PC-9 (cell line): ENCODE results near the gene MRPL27. TPM values are rescaled to one million over a fixed set of nuclear protein-coding genes. Genes with fewer than 3 reads are reported as not detected.

Source experiments
- Bru-seq: library from RNA; stranded (reverse); fragments of 400-500 nt; gene quantifications from one replicate; lab custom pipeline; 2021; lab: Mats Ljungman, UMichigan
- BruChase-seq, 2 experiments: library from RNA; stranded (reverse); fragments of 400-500 nt; gene quantifications; one replicate each; lab custom pipeline; 2021; lab: Mats Ljungman, UMichigan
- BruUV-seq: library from RNA; stranded (reverse); fragments of 400-500 nt; replicated peaks from 2 replicates; lab custom pipeline; 2021; lab: Mats Ljungman, UMichigan
- CTCF ChIA-PET: fragments of 300-600 bp; sonication (Branson Sonifier 250); formaldehyde crosslinking; loops from one replicate; lab custom pipeline; 2022; ENCODE audit warnings: antibody characterized with exemption; lab: Charles Lee
- POLR2A ChIA-PET: fragments of 300-600 bp; sonication (Branson Sonifier 250); formaldehyde crosslinking; loops from one replicate; lab custom pipeline; 2022; ENCODE audit warnings: antibody characterized with exemption; ENCODE audit not compliant: unreplicated experiment; lab: Charles Lee
- DNase-seq, 2 experiments: peaks; one replicate each; pipeline versions ENCODE4 v3.0.0 to v3.0.0-alpha.2; 2015 to 2022; ENCODE audit warnings: mixed read lengths in 1 of 2
- H2AFZ ChIP-seq: fragments of 200-600 bp; sonication (generic); 2 replicates; pipeline ENCODE4 v1.8.1; 2017; ENCODE audit warnings: antibody characterized with exemption
- H3F3A ChIP-seq: fragments of 200-600 bp; sonication (generic); 2 replicates; pipeline ENCODE4 v1.8.1; 2017; ENCODE audit warnings: antibody characterized with exemption, mild to moderate bottlenecking, low read depth; ENCODE audit not compliant: insufficient read depth
- H3K27ac ChIP-seq: fragments of 200-600 bp; sonication (generic); 2 replicates; pipeline ENCODE4 v1.6.1; 2016; ENCODE audit warnings: mixed run types
- H3K27me3 ChIP-seq: fragments of 200-600 bp; sonication (generic); 2 replicates; pipeline ENCODE4 v1.6.1; 2016; ENCODE audit warnings: low read depth, mixed run types; ENCODE audit not compliant: insufficient read depth
- H3K36me3 ChIP-seq: fragments of 200-600 bp; sonication (generic); 2 replicates; pipeline ENCODE4 v1.6.1; 2016; ENCODE audit warnings: low read depth, mixed run types
- H3K4me1 ChIP-seq: fragments of 200-600 bp; sonication (generic); replicated peaks from 2 replicates; pipeline ENCODE4 v1.6.1; 2016; ENCODE audit warnings: mixed run types; ENCODE audit not compliant: insufficient read depth
- H3K4me2 ChIP-seq: fragments of 200-600 bp; sonication (generic); 2 replicates; pipeline ENCODE4 v1.6.1; 2017; ENCODE audit warnings: mixed run types
- H3K4me3 ChIP-seq: fragments of 200-600 bp; sonication (generic); 2 replicates; pipeline ENCODE4 v1.6.1; 2016; ENCODE audit warnings: mixed run types
- H3K79me2 ChIP-seq: fragments of 200-600 bp; sonication (generic); 2 replicates; pipeline ENCODE4 v1.6.1; 2017; ENCODE audit warnings: low read depth, mixed run types
- H3K9me2 ChIP-seq: fragments of 200-600 bp; sonication (generic); 2 replicates; pipeline ENCODE4 v1.8.1; 2017; ENCODE audit warnings: mild to moderate bottlenecking; ENCODE audit not compliant: insufficient read depth
- H3K9me3 ChIP-seq: fragments of 200-600 bp; sonication (generic); 2 replicates; pipeline ENCODE4 v1.8.1; 2016; ENCODE audit warnings: low read depth; ENCODE audit not compliant: insufficient read depth
- H4K20me1 ChIP-seq: fragments of 200-600 bp; sonication (generic); 2 replicates; pipeline ENCODE4 v1.8.1; 2017; ENCODE audit not compliant: insufficient read depth
- CTCF ChIP-seq: fragments of 200-600 bp; sonication (generic); conservative IDR thresholded peaks from 2 replicates; pipeline ENCODE4 v1.6.1; 2017; ENCODE audit warnings: mixed run types, antibody characterized with exemption, mild to moderate bottlenecking, moderate library complexity
- EZH2 ChIP-seq: fragments of 200-600 bp; sonication (generic); IDR thresholded peaks from 2 replicates; pipeline ENCODE4 v1.8.0; 2017; ENCODE audit warnings: antibody characterized with exemption, low read depth
- intact Hi-C: fragments of 100-400 bp; cut with micrococcal nuclease; formaldehyde crosslinking; loops from one replicate; pipeline ENCODE4 v1.10.0; 2022; ENCODE audit not compliant: unreplicated experiment
- long read RNA-seq: library from polyadenylated mRNA; stranded (forward); transcript quantifications from one replicate; pipeline ENCODE4 v2.0.0, GENCODE V29; 2022
- total RNA-seq: library from RNA; stranded (reverse); gene quantifications from 2 replicates; pipeline ENCODE4 v1.2.3, GENCODE V29; 2021

Gene MRPL27
- total RNA-seq, result 42.6 and 48.3 TPM in 2 replicates
- Bru-seq, nascent RNA, result percentile 86 among the genes with signal in this experiment
- percentile 80 among the genes with signal in this experiment for BruChase-seq, experiment 1, labeled RNA remaining after a 2-hour chase
- BruChase-seq, experiment 2, labeled RNA remaining after a 6-hour chase, result percentile 85 among the genes with signal in this experiment
- long read RNA-seq, transcript MRPL27-202 (3 exons, 2,441 nt), result minor isoform, 7 of 126 reads
- long read RNA-seq, transcript MRPL27-201 (4 exons, 716 nt), result major isoform, 113 of 126 reads
- long read RNA-seq, partial matches to known transcripts, result 0 of 126 reads
- long read RNA-seq, other reads (novel, unspliced or antisense), result 5 of 126 reads

- ChIA-PET POLR2A (no interaction called here), CTCF (no interaction called here)
- Histone ChIP-seq H3K27me3 (no peaks in the 10 kb centered on the region), H4K20me1 (peaks cover 6% of the 10 kb centered on the region; the same call in 1 of the 2 replicates), H3K4me2 (peak within 1 kb of the TSS; percentile 84), H3K79me2 (peaks cover 34% of the 10 kb centered on the region), H3K9me3 (no peaks in the 10 kb centered on the region), H3K4me1 (peaks cover 20% of the 10 kb centered on the region), H3K36me3 (peaks cover 21% of the 10 kb centered on the region), H3F3A (no peaks in the 10 kb centered on the region; the same call in 1 of the 2 replicates), H2AFZ (peak within 1 kb of the TSS; percentile 90), H3K27ac (peak within 1 kb of the TSS; percentile 74), H3K4me3 (peak within 1 kb of the TSS; percentile 73), H3K9me2 (no peaks in the 10 kb centered on the region)
- BruUV-seq, result TSS peak; percentile 62
- peak; percentile 81 to 86 for DNase-seq
- intact Hi-C loops, result no loop called here
- TF ChIP-seq CTCF (no peak), EZH2 (no peak)
Measured at GRCh38 chr17:50372758-50373556, at the start of gene MRPL27, which contains the start of gene EME1. Gene MRPL27, minus strand, starts transcription at chr17:50373184. Its CDS starts 14 bp downstream, at chr17:50373170. Gene EME1, plus strand, starts transcription at chr17:50373229. Its CDS starts 1,980 bp downstream, at chr17:50375209.

- intact Hi-C loops, result no loop called here
- H3K4me2 ChIP-seq, result peak overlapping the region; percentile 91
Measured at GRCh38 chr17:50422738-50423137, 49.8 kb upstream of the MRPL27 start.

More at GRCh38 chr17:50422738-50423137, 49.8 kb upstream of the MRPL27 start:
- Histone ChIP-seq H3K79me2 (peaks cover 30% of the 10 kb centered on the region), H3K27ac (peak overlapping the region; percentile 92), H3F3A (peaks cover 40% of the 10 kb centered on the region), H3K9me3 (no peaks in the 10 kb centered on the region), H3K4me3 (no peak overlapping the region; the same call in 1 of the 2 replicates), H3K36me3 (no peaks in the 10 kb centered on the region), H3K9me2 (no peaks in the 10 kb centered on the region), H4K20me1 (no peaks in the 10 kb centered on the region; the same call in 1 of the 2 replicates), H3K4me1 (peaks cover 65% of the 10 kb centered on the region), H3K27me3 (no peaks in the 10 kb centered on the region), H2AFZ (no peak overlapping the region)
- no peak for DNase-seq
- ChIA-PET CTCF (interaction anchor here (0.7 kb wide), 1 partner anchor 20 kb away, joined by 16 read pairs; no protein-coding TSS in a partner anchor), POLR2A (no interaction called here)
- BruUV-seq, result no TSS peak
- TF ChIP-seq CTCF (no peak), EZH2 (no peak)
